Smooth muscle cell (in vitro differentiated cells): Measurements from ENCODE around the gene CAMK2B. TPM values are rescaled to one million over a fixed set of nuclear protein-coding genes. Genes with fewer than 3 reads are reported as not detected.

ENCODE experiments used
- DNase-seq: peaks from one replicate; lab custom pipeline; 2025; ENCODE audit not compliant: unreplicated experiment; lab: John Stamatoyannopoulos, UW
- H2AFZ ChIP-seq: fragments of 200-600 bp; sonication (generic); 2 replicates; pipeline ENCODE4 v1.6.0; 2016; ENCODE audit warnings: antibody characterized with exemption, low read depth, mild to moderate bottlenecking
- H3F3A ChIP-seq: fragments of 200-600 bp; sonication (generic); 2 replicates; pipeline ENCODE4 v1.6.0; 2017; ENCODE audit warnings: antibody characterized with exemption, low read depth
- H3K27ac ChIP-seq: fragments of 200-600 bp; sonication (generic); 2 replicates; pipeline ENCODE4 v1.5.1; 2016; ENCODE audit warnings: low read depth, mild to moderate bottlenecking
- H3K27me3 ChIP-seq: fragments of 200-600 bp; sonication (generic); 2 replicates; pipeline ENCODE4 v1.6.1; 2016; ENCODE audit warnings: low read depth, mild to moderate bottlenecking
- H3K36me3 ChIP-seq: fragments of 200-600 bp; sonication (generic); 2 replicates; pipeline ENCODE4 v1.5.1; 2016; ENCODE audit warnings: low read depth
- H3K4me1 ChIP-seq: fragments of 200-600 bp; sonication (generic); 2 replicates; pipeline ENCODE4 v1.5.1; 2016; ENCODE audit warnings: low read depth
- H3K4me2 ChIP-seq: fragments of 200-600 bp; sonication (generic); 2 replicates; pipeline ENCODE4 v1.6.0; 2016; ENCODE audit warnings: mild to moderate bottlenecking
- H3K4me3 ChIP-seq: fragments of 200-600 bp; sonication (generic); 2 replicates; pipeline ENCODE4 v1.5.1; 2016; ENCODE audit warnings: mild to moderate bottlenecking
- H3K79me2 ChIP-seq: fragments of 200-600 bp; sonication (generic); 2 replicates; pipeline ENCODE4 v1.6.0; 2016; ENCODE audit warnings: low read depth, mild to moderate bottlenecking
- H3K9ac ChIP-seq: fragments of 200-600 bp; sonication (generic); 2 replicates; pipeline ENCODE4 v1.6.0; 2016; ENCODE audit warnings: low read depth
- H3K9me3 ChIP-seq: fragments of 200-600 bp; sonication (generic); replicated peaks from 2 replicates; pipeline ENCODE4 v1.5.1; 2016; ENCODE audit warnings: low read depth
- H4K20me1 ChIP-seq: fragments of 200-600 bp; sonication (generic); 2 replicates; pipeline ENCODE4 v1.6.0; 2016; ENCODE audit warnings: low read depth
- WGBS: methylation state at CpG from one replicate; pipeline ENCODE4 v1.1.7; 2016; ENCODE audit warnings: low lambda C conversion rate; 5-methylcytosine and 5-hydroxymethylcytosine counted together
- polyA plus RNA-seq: library from polyadenylated mRNA; unstranded; fragments of >200 nt; fragmentation: Nextera tagmentation; extraction: Ambion mirVana; gene quantifications from 2 replicates; pipeline ENCODE4 v1.2.1, GENCODE V29; 2016
- total RNA-seq: library from RNA; depleted of rRNA; stranded (reverse); fragments of >200 nt; gene quantifications from 2 replicates; pipeline ENCODE4 v1.2.3, GENCODE V29; 2014
- TF ChIP-seq, protein P1 (sequence below): fragments of 200-600 bp; sonication (generic); IDR thresholded peaks from 2 replicates; pipeline ENCODE4 v1.5.1; 2017; ENCODE audit warnings: borderline replicate concordance, mild to moderate bottlenecking, antibody characterized with exemption; ENCODE audit not compliant: insufficient read depth, poor library complexity, severe bottlenecking

The CAMK2B gene
- total and polyA plus RNA-seq, 2 experiments from 2014 or later, result not detected

DNA sequence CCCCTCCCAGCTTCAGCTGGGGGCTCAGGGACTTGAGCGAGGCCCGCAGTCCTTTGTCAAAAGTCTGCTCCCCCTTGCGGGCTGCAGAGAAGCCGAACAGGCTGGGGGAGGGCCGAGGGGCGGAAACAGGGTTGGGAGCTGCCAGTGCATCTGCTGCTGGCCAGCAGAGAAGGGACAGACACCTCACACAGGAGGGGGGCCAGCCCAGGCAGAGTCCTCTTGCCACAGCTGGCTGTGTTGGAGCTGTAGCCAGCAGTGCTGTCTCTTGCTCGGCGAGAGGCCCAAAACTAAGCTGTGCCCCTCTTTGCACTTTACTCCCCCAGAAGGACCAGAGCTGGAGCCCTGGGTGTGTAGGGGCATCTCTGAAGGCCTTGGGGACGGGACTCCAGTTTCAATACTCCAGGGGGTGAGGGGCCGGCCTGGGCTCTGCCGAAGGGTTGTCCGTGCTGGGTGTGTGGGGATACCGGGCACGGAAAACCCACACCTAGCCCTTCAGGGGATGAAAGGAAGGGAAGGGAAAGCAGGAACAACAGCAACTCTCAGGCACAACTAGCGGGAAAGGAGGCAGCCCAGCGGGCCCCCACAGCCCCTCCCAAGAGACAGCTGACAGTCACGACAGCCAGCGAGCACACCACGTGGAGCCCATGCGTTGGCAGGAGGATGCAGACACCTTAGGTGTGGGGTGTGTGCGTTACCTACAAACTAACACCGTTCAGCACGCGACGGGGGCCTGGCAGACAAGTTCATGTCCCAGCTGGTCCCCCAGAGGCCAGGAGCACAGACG, 106.8 kb downstream of the CAMK2B start:
- Histone ChIP-seq H3K36me3 (no peaks in the 10 kb centered on the region), H3F3A (no peaks in the 10 kb centered on the region), H3K9me3 (no peaks in the 10 kb centered on the region), H3K79me2 (no peaks in the 10 kb centered on the region), H3K27ac (no peak overlapping the region), H4K20me1 (no peaks in the 10 kb centered on the region), H3K27me3 (no peaks in the 10 kb centered on the region), H3K9ac (no peak overlapping the region), H3K4me2 (no peak overlapping the region), H3K4me1 (peaks cover 11% of the 10 kb centered on the region), H3K4me3 (no peak overlapping the region), H2AFZ (no peak overlapping the region)
- DNase-seq, result peak; percentile 11
- 77% methylated on average over 26 of the region's 26 CpGs for WGBS
- TF ChIP-seq, protein P1, sequence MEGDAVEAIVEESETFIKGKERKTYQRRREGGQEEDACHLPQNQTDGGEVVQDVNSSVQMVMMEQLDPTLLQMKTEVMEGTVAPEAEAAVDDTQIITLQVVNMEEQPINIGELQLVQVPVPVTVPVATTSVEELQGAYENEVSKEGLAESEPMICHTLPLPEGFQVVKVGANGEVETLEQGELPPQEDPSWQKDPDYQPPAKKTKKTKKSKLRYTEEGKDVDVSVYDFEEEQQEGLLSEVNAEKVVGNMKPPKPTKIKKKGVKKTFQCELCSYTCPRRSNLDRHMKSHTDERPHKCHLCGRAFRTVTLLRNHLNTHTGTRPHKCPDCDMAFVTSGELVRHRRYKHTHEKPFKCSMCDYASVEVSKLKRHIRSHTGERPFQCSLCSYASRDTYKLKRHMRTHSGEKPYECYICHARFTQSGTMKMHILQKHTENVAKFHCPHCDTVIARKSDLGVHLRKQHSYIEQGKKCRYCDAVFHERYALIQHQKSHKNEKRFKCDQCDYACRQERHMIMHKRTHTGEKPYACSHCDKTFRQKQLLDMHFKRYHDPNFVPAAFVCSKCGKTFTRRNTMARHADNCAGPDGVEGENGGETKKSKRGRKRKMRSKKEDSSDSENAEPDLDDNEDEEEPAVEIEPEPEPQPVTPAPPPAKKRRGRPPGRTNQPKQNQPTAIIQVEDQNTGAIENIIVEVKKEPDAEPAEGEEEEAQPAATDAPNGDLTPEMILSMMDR, result no peak

GRCh38 chr7:44217852-44218402, 107.5 kb downstream of the CAMK2B start:
- peaks cover 11% of the 10 kb centered on the region for H3K4me1 ChIP-seq
- no peak overlapping the region for H3K4me2 ChIP-seq
- TF ChIP-seq, protein P1, result no peak
- WGBS, result 86% methylated on average over 13 of the region's 17 CpGs
- H3K4me3 ChIP-seq, result no peak overlapping the region
- no peak overlapping the region for H2AFZ ChIP-seq
- no peaks in the 10 kb centered on the region for H3K27me3 ChIP-seq
- no peak overlapping the region for H3K27ac ChIP-seq
- no peak overlapping the region for H3K9ac ChIP-seq
- H4K20me1 ChIP-seq, result no peaks in the 10 kb centered on the region
- H3K79me2 ChIP-seq, result no peaks in the 10 kb centered on the region
- no peaks in the 10 kb centered on the region for H3K36me3 ChIP-seq
- H3F3A ChIP-seq, result no peaks in the 10 kb centered on the region
- H3K9me3 ChIP-seq, result no peaks in the 10 kb centered on the region
- DNase-seq, result no peak

DNA sequence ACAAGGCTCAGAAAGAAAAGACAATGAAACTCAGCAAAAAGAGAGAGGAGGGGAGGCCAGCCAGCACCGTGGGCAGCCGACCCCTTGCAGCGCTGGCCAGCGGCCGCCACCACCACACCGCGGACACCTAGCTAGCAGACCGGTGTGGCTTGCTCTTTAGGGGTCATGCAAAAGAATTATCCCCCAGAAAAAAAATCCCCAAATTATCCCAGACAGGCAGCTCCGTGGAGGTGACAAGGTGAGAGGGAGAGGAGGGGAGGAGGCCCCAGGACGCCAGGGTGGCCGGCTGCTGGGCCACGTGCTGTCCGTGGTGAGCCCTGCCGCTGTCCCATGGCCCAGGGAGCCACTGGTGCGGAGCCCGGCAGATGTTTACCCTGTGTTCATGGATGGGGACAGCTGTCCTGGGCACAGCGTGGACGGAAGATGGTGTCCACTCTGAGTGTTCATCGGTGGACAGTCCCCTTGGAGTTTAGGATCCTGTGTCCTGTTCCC, 108.1 kb downstream of the CAMK2B start:
- no peaks in the 10 kb centered on the region for H3K9me3 ChIP-seq
- H2AFZ ChIP-seq, result no peak overlapping the region
- peaks cover 11% of the 10 kb centered on the region for H3K4me1 ChIP-seq
- H3K4me2 ChIP-seq, result no peak overlapping the region
- H4K20me1 ChIP-seq, result no peaks in the 10 kb centered on the region
- 94% methylated on average over 19 of the region's 19 CpGs for WGBS
- TF ChIP-seq, protein P1, result no peak
- no peaks in the 10 kb centered on the region for H3K36me3 ChIP-seq
- no peak for DNase-seq
- no peak overlapping the region for H3K27ac ChIP-seq
- no peaks in the 10 kb centered on the region for H3K27me3 ChIP-seq
- no peaks in the 10 kb centered on the region for H3K79me2 ChIP-seq
- H3F3A ChIP-seq, result no peaks in the 10 kb centered on the region
- H3K9ac ChIP-seq, result no peak overlapping the region
- H3K4me3 ChIP-seq, result no peak overlapping the region
